Vagina (tissue), 2 donors: ENCODE data around the gene NUCB1.

Experiments used
- POLR2A ChIP-seq, 2 donors: fragments of 450-650 bp; IDR thresholded peaks; one replicate each; pipeline ENCODE4 v1.6.1; 2017; ENCODE audit warnings: antibody characterized with exemption in 2 of 2, mild to moderate bottlenecking in 2 of 2, moderate library complexity in 2 of 2
- POLR2AphosphoS5 ChIP-seq, 2 donors: sonication (generic); formaldehyde crosslinking; IDR thresholded peaks; one replicate each; pipeline ENCODE4 v1.9.0; 2017; ENCODE audit warnings: antibody characterized with exemption in 2 of 2, mild to moderate bottlenecking in 2 of 2, low read depth in 1 of 2; ENCODE audit not compliant: insufficient read depth in 1 of 2
- TF ChIP-seq, protein P1 (sequence below), 3 experiments: fragments of 450-650 bp in 2 of 3; fragments of 200-600 bp in 1 of 3; sonication (generic) in 1 of 3; IDR thresholded peaks; one replicate each; pipeline ENCODE4 v1.5.1; 2017 to 2019; ENCODE audit warnings: antibody characterized with exemption in 3 of 3, mild to moderate bottlenecking in 2 of 3, moderate library complexity in 2 of 3

DNA sequence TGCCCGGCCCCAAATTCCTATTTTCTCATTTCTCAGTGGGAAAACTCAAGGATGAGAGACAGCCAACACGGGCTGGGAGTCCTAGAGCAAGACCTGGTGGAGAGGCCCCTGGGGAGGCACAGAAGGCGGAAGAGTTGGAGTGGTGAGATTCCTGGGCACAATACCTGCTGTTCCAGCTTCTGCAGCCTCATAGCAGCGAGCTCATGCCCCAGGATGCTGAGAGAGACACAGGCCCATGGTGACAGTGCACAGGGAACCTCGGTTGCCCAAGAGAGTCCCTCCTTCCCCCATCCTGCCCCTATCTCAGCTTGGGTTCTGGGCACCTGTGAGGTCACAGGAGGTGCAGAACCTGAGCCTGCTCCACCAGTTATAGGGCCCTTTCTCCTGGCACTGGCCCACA is 2.9 kb upstream of the NUCB1 start:
- TF ChIP-seq, protein P1, sequence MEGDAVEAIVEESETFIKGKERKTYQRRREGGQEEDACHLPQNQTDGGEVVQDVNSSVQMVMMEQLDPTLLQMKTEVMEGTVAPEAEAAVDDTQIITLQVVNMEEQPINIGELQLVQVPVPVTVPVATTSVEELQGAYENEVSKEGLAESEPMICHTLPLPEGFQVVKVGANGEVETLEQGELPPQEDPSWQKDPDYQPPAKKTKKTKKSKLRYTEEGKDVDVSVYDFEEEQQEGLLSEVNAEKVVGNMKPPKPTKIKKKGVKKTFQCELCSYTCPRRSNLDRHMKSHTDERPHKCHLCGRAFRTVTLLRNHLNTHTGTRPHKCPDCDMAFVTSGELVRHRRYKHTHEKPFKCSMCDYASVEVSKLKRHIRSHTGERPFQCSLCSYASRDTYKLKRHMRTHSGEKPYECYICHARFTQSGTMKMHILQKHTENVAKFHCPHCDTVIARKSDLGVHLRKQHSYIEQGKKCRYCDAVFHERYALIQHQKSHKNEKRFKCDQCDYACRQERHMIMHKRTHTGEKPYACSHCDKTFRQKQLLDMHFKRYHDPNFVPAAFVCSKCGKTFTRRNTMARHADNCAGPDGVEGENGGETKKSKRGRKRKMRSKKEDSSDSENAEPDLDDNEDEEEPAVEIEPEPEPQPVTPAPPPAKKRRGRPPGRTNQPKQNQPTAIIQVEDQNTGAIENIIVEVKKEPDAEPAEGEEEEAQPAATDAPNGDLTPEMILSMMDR (IDR thresholded peaks at IDR 0.05): no peak
- TF ChIP-seq POLR2A (IDR thresholded peaks at IDR 0.05): no peak
- no peak for TF ChIP-seq POLR2AphosphoS5 (IDR thresholded peaks at IDR 0.05; ENCODE audit: insufficient read depth in 1 of 2, low read depth in 1 of 2)
